ENCODE measurements around the gene NAPA.

DNA sequence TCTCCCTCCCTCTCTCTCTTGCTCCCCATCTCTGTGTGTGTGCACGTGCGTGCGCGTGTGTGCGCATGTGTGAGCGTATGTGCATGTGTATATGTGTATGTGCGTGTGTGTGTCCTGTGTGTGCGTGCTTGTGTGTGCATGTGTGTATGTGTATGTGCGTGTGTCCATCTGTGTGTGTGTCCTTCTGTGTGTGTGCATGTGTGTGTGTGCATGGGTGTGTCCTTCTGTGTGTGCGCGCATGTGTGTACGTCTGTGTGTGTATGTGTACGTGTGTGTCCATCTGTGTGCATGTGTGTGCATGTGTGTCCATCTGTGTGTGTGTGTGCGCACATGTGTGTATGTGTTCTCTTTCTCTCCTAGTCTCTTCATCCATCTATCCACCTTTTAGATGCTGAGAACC is 55.4 kb downstream of the NAPA start:
- no peak for TF ChIP-seq YY1 (IDR thresholded peaks at IDR 0.05; ENCODE audit: insufficient read depth, insufficient read length)
- no peak for TF ChIP-seq ZNF274 (IDR thresholded peaks at IDR 0.05; ENCODE audit: low read depth, low read length)
- no peak for TF ChIP-seq SUZ12 (IDR thresholded peaks at IDR 0.05; ENCODE audit: extremely low read depth, insufficient read depth, insufficient read length)

All from NT2/D1 (cell line).